GM10266 (cell line): ENCODE measurements around the gene PSMA6.

Experiments used
- DNase-seq: peaks from one replicate; pipeline ENCODE4 v3.0.0; 2012; ENCODE audit errors: extremely low spot score
- TF ChIP-seq, protein P1 (sequence below): IDR thresholded peaks from 2 replicates; pipeline ENCODE4 v1.5.1; 2012; ENCODE audit warnings: mild to moderate bottlenecking, low read depth; ENCODE audit not compliant: control insufficient read depth, insufficient read depth; ENCODE audit errors: missing control alignments

The PSMA6 gene

DNA sequence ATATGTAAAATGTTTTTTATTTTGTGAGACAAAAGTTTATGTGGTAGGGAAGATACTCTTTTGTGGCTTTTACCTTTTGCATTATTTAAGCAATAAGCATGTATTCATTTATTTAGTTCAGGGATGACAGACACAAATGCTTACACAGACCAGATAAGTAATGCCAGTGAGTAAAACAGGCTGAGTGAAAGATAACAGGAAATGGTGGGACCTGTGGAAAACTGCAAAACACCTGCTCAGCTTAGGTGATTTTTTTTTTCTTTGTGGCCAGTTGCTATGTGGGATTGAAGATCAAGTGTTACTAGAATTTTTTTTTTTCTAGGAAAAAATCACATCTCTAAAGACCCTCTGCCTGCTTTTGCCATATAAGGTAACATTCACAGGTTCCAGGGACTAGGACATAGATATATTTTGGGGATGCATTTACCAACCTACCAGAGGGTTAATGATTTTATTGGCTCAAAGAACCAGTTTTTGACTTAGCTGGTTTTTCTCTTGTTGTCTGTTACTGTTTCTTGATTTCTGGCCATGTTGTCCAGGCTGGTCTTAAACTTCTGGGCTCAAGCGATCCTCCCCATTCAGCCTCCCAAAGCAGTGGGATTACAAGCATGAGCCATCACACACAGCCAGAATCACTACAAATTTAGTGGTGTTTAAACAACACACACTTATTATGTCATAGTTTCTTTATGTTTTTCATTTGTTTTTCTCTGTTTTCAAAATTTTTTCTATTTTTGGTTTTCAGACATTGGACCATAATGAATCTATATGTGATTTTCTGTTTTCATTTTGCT, 9.8 kb downstream of the PSMA6 start:
- TF ChIP-seq, protein P1, sequence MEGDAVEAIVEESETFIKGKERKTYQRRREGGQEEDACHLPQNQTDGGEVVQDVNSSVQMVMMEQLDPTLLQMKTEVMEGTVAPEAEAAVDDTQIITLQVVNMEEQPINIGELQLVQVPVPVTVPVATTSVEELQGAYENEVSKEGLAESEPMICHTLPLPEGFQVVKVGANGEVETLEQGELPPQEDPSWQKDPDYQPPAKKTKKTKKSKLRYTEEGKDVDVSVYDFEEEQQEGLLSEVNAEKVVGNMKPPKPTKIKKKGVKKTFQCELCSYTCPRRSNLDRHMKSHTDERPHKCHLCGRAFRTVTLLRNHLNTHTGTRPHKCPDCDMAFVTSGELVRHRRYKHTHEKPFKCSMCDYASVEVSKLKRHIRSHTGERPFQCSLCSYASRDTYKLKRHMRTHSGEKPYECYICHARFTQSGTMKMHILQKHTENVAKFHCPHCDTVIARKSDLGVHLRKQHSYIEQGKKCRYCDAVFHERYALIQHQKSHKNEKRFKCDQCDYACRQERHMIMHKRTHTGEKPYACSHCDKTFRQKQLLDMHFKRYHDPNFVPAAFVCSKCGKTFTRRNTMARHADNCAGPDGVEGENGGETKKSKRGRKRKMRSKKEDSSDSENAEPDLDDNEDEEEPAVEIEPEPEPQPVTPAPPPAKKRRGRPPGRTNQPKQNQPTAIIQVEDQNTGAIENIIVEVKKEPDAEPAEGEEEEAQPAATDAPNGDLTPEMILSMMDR: no peak
- DNase-seq: no peak

DNA sequence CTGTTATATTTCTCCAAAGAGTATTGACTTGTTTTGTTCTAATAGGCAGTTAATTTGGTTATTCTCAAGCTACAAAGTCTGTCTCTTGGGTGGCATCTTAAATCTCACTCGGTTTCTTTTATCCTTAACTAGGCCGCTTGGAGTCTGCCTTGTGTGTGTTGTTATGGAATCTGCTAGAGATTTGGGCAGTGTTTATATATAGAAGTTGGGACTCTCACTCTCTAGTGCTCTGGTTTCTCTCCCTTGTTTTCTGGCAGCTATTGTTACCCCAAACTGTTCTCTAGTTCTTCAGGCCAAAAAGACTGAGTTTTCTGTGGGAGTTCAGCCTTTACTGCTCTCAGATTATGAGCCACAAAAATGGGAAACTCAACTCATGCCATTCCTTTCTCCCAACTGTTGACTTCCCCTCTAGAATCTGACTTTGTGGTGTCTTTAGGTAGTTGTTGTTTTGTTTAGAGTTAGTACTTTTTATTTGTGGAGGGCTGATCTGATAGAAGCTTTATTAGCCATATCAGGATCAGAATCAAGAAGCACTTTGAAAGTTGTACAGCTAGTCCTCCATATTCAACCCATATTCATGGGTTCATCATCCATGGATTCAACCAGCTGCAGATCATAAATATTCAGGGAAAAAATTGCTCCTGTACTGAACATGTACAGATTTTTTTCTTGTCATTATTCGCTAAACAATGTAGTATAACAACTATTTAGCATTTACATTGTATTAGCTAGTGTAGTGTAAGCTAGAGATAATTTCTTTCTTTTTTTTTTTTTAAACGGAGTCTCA, 11.2 kb downstream of the PSMA6 start:
- TF ChIP-seq, protein P1: no peak
- no peak for DNase-seq

DNA sequence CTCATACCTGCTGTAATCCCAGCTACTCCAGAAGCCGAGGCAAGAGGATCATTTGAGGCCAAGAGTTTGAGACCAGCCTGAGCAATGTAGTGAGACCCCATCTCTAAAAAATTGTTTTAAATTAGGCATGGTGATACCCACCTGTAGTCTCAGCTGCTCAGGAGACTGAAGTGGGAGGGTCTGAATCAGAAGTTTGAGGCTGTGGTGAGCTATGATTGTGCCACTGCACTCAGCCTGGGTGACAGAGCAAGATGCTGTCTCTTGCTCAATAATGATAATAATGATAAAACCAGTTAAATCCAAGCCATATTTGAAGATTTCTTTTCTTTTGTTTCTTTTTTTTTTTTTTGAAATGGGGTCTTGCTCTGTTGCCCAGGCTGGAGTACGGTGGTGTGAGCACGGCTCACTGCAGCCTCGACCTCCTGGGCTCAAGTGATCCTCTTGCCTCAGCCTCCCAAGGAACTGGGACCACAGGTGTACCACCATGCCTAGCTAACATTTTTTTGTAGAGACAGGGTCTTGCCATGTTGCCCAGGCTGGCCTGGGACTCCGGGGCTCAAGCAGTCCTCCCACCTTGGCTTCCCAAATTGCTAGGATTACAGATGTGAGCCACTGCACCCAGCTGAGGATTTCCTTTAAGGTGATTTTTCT, 12.8 kb downstream of the PSMA6 start:
- TF ChIP-seq, protein P1: no peak
- no peak for DNase-seq

DNA sequence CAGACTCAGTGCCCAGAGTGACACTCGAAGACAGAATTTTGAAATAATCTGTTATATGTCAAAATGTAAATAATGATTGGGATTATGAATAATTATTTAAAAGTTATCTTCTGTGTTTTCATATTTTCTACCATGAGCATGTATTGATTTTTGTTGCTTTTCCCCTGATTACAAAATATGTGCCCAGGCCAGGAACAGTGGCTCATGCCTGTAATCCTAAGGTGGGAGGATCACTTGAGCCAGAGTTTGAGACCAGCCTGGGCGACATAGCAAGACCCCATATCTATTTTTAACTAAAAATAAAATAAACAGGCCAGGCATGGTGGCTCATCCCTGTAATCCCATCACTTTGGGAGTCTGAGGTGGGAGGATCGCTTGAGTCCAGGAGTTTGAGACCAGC, 13.5 kb downstream of the PSMA6 start:
- TF ChIP-seq, protein P1: no peak
- no peak for DNase-seq

DNA sequence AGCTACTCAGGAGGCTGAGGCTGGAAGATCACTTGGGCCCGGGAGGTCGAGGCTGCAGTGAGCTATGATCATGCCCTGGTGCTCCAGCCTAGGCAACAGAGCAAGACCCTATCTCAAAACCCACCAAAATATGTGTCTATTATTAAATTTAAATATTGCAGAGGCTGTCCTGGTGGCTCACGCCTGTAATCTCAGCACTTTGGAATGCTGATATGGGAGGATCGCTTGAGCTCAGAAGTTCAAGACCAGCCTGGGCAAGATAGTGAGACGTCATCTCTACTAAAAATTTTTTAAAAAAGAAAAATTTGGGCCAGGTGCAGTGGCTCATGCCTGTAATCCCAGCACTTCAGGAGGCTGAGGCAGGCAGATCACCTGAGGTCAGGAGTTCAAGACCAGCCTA, 13.9 kb downstream of the PSMA6 start:
- no peak for DNase-seq
- TF ChIP-seq, protein P1: no peak

DNA sequence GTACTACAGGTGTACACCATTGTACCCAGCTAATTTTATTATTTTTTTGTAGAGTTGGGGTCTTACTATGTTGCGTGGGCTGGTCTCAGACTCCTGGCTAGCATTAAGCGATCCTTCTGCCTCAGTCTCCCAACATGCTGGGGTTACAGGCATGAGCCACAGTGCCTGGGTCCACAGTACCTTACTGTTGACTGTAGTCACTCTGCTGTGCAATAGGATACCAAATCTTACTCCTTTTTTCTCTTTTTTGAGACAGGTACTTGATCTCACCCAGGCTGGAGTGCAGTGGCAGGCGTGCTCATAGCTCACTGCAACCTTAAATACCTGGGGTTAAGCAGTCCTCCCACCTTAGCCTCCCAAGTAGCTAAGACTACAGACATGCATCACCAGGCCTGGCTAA, 25.6 kb downstream of the PSMA6 start:
- no peak for DNase-seq
- TF ChIP-seq, protein P1: no peak
